ENCODE measurements around the gene CLN6. TPM values are rescaled to one million over a fixed set of nuclear protein-coding genes. Genes with fewer than 3 reads are reported as not detected.
A peak's percentile ranks its signal among the peaks of the same experiment; 100 is the strongest.

Gene CLN6
- total RNA-seq (10 to 100 TPM; 15.4 to 24.0 (median 17.9) TPM), total RNA-seq (5.2 to 51.2 (median 10.5) reads per million in 29 experiments)
- 9.4 TPM for total RNA-seq (2013)

- peak; percentile 62 to 86 (median 74) for DNase-seq
- Mint-ChIP-seq H3K4me3 (peak within 1 kb of the TSS; percentile 77 to 94 (median 90)), H3K27ac (peak within 1 kb of the TSS; percentile 86 to 90), H3K27me3 (peaks cover 4 to 6% of the 10 kb centered on the region in 2 donors), H3K4me1 (peaks cover 28 to 39% (median 35%) of the 10 kb centered on the region in 3 donors), H3K36me3 (no peaks in the 10 kb centered on the region), H3K9me3 (no peaks in the 10 kb centered on the region)
- Histone ChIP-seq H3K4me3 (ENCODE audit: control insufficient read depth in 1 of 2, extremely low read depth in 1 of 2, low read length in 1 of 2) (peak within 1 kb of the TSS; percentile 73 to 79), H3K4me1 (ENCODE audit: control insufficient read depth in 1 of 2, extremely low read depth in 1 of 2, insufficient read depth in 2 of 2, low read length in 2 of 2) (peaks cover 7 to 31% of the 10 kb centered on the region in 2 experiments), H3K36me3 (ENCODE audit: control insufficient read depth in 2 of 2, extremely low read depth in 1 of 2, insufficient read depth in 1 of 2, low read length in 1 of 2) (no peaks in the 10 kb centered on the region), H3K9me3 (no peaks in the 10 kb centered on the region), H3K27me3 (replicated peaks in 1 of 2; ENCODE audit: control insufficient read depth in 2 of 2, extremely low read depth in 1 of 2, insufficient read depth in 2 of 2, low read length in 1 of 2) (peaks cover 0 to 25% of the 10 kb centered on the region in 2 experiments), H3K27ac (ENCODE audit: low read length) (peak within 1 kb of the TSS; percentile 53)
- POLR2A ChIA-PET = interaction anchor here (0.5 to 0.6 kb wide), 5 partner anchors 46 to 1760 kb away, joined by 3 to 12 read pairs (median 6); no protein-coding TSS in a partner anchor
- peak; percentile 85 to 95 (median 90) for ATAC-seq (replicated peaks in 1 of 4)
- CTCF ChIA-PET = interaction anchor here in 1 of 2 donors (1.4 kb wide), 1 partner anchor 48 kb away, joined by 4 read pairs; the partner anchor contains the start of gene FEM1B
- under 1% methylated on average over 77 of the region's 82 CpGs for WGBS (ENCODE audit: insufficient coverage)
These were observed at the start of gene CLN6 for GRCh38 chr15:68229386-68230156. TSS of gene CLN6 (minus strand) at chr15:68229728. CDS start at chr15:68229584, 144 bp downstream.

- Histone ChIP-seq H3K27me3 (replicated peaks in 1 of 2; ENCODE audit: control insufficient read depth in 2 of 2, extremely low read depth in 1 of 2, insufficient read depth in 2 of 2, low read length in 1 of 2) (no peaks in the 10 kb centered on the region), H3K4me3 (ENCODE audit: control insufficient read depth in 1 of 2, extremely low read depth in 1 of 2, low read length in 1 of 2) (peak overlapping the region; percentile 89 to 93), H3K27ac (ENCODE audit: low read length) (peak overlapping the region; percentile 94), H3K9me3 (no peaks in the 10 kb centered on the region), H3K36me3 (ENCODE audit: control insufficient read depth in 2 of 2, extremely low read depth in 1 of 2, insufficient read depth in 1 of 2, low read length in 1 of 2) (peaks cover 0 to 2% of the 10 kb centered on the region in 2 donors), H3K4me1 (ENCODE audit: control insufficient read depth in 1 of 2, extremely low read depth in 1 of 2, insufficient read depth in 2 of 2, low read length in 2 of 2) (peaks cover 30 to 41% of the 10 kb centered on the region in 2 experiments)
- ATAC-seq (replicated peaks in 1 of 4) = peak in 2 of 4 experiments; percentile 1 to 17
- Mint-ChIP-seq H3K36me3 (peaks cover 5% of the 10 kb centered on the region), H3K27ac (peak overlapping the region; percentile 94), H3K27me3 (no peaks in the 10 kb centered on the region), H3K9me3 (no peaks in the 10 kb centered on the region), H3K4me3 (peak overlapping the region; percentile 94 to 97 (median 95)), H3K4me1 (peaks cover 53 to 65% (median 62%) of the 10 kb centered on the region in 3 donors)
- ChIA-PET CTCF (interaction anchor here (0.5 to 0.9 kb wide), 3 partner anchors 13 to 1191 kb away, joined by 3 to 4 read pairs (median 4); no protein-coding TSS in a partner anchor), POLR2A (interaction anchor here (0.6 kb wide), 2 partner anchors 11 to 15 kb away, joined by 3 to 5 read pairs; no protein-coding TSS in a partner anchor)
- WGBS (ENCODE audit: insufficient coverage) = 1% methylated on average over 16 of the region's 23 CpGs
- peak in 8 of 35 experiments; percentile 8 to 24 (median 17) for DNase-seq
These were observed 49.3 kb upstream of the CLN6 start for GRCh38 chr15:68278595-68279405.

- peaks cover 30 to 38% of the 10 kb centered on the region in 2 experiments for H3K4me1 ChIP-seq (ENCODE audit: control insufficient read depth in 1 of 2, extremely low read depth in 1 of 2, insufficient read depth in 2 of 2, low read length in 2 of 2)
- no peaks in the 10 kb centered on the region for H3K9me3 ChIP-seq
- Mint-ChIP-seq H3K27me3 (no peaks in the 10 kb centered on the region), H3K27ac (peak overlapping the region; percentile 94), H3K36me3 (peaks cover 5% of the 10 kb centered on the region), H3K4me1 (peaks cover 53 to 62% (median 59%) of the 10 kb centered on the region in 3 donors), H3K9me3 (no peaks in the 10 kb centered on the region), H3K4me3 (peak overlapping the region; percentile 94 to 97 (median 95))
- ChIA-PET POLR2A (interaction anchor here in 1 of 2 donors (0.7 kb wide), 1 partner anchor 13 kb away, joined by 3 read pairs; no protein-coding TSS in a partner anchor), CTCF (interaction anchor here in 1 of 2 donors (0.6 to 1.8 kb wide), 2 partner anchors 49 to 1191 kb away, joined by 3 to 4 read pairs; partner anchors contain the start of gene CLN6)
- no peaks in the 10 kb centered on the region for H3K27me3 ChIP-seq (replicated peaks in 1 of 2; ENCODE audit: control insufficient read depth in 2 of 2, extremely low read depth in 1 of 2, insufficient read depth in 2 of 2, low read length in 1 of 2)
- ATAC-seq (replicated peaks in 1 of 4) (no peak), DNase-seq (peak in 6 of 35 experiments; percentile 72 to 77 (median 75))
- under 1% methylated on average over 22 of the region's 22 CpGs for WGBS (ENCODE audit: insufficient coverage)
- peak overlapping the region; percentile 89 to 93 for H3K4me3 ChIP-seq (ENCODE audit: control insufficient read depth in 1 of 2, extremely low read depth in 1 of 2, low read length in 1 of 2)
- H3K36me3 ChIP-seq (ENCODE audit: control insufficient read depth in 2 of 2, extremely low read depth in 1 of 2, insufficient read depth in 1 of 2, low read length in 1 of 2) = peaks cover 0 to 2% of the 10 kb centered on the region in 2 donors
- peak overlapping the region; percentile 94 for H3K27ac ChIP-seq (ENCODE audit: low read length)
These were observed 48.7 kb upstream of the CLN6 start for GRCh38 chr15:68278345-68278594.

GRCh38 chr15:68277603-68278344 is 48.2 kb upstream of the CLN6 start, which contains the start of gene FEM1B:
TSS of gene FEM1B (plus strand) at chr15:68277745. CDS start at chr15:68278418, 673 bp downstream.
- Mint-ChIP-seq H3K27ac (peak within 1 kb of the TSS; percentile 98 to 99), H3K36me3 (peaks cover 5% of the 10 kb centered on the region), H3K4me1 (peaks cover 53 to 59% (median 58%) of the 10 kb centered on the region in 3 donors), H3K9me3 (no peaks in the 10 kb centered on the region), H3K4me3 (peak within 1 kb of the TSS; percentile 94 to 97 (median 95)), H3K27me3 (no peaks in the 10 kb centered on the region)
- no peaks in the 10 kb centered on the region for H3K27me3 ChIP-seq (replicated peaks in 1 of 2; ENCODE audit: control insufficient read depth in 2 of 2, extremely low read depth in 1 of 2, insufficient read depth in 2 of 2, low read length in 1 of 2)
- ATAC-seq (replicated peaks in 1 of 4) (peak; percentile 78 to 85 (median 80)), DNase-seq (peak; percentile 78 to 94 (median 85))
- H3K36me3 ChIP-seq (ENCODE audit: control insufficient read depth in 2 of 2, extremely low read depth in 1 of 2, insufficient read depth in 1 of 2, low read length in 1 of 2) = peaks cover 0 to 2% of the 10 kb centered on the region in 2 donors
- H3K4me3 ChIP-seq (ENCODE audit: control insufficient read depth in 1 of 2, extremely low read depth in 1 of 2, low read length in 1 of 2) = peak within 1 kb of the TSS; percentile 89 to 93
- H3K9me3 ChIP-seq = no peaks in the 10 kb centered on the region
- peak within 1 kb of the TSS; percentile 94 for H3K27ac ChIP-seq (ENCODE audit: low read length)
- POLR2A ChIA-PET = interaction anchor here in 1 of 2 donors (0.6 to 0.7 kb wide), 5 partner anchors 13 to 1186 kb away, joined by 3 to 5 read pairs (median 4); no protein-coding TSS in a partner anchor
- CTCF ChIA-PET = interaction anchor here in 1 of 2 donors (0.5 to 1.9 kb wide), 7 partner anchors 25 to 1376 kb away, joined by 3 to 9 read pairs (median 5); partner anchors contain the start of gene CLN6
- under 1% methylated on average over 78 of the region's 85 CpGs for WGBS (ENCODE audit: insufficient coverage)
- H3K4me1 ChIP-seq (ENCODE audit: control insufficient read depth in 1 of 2, extremely low read depth in 1 of 2, insufficient read depth in 2 of 2, low read length in 2 of 2) = peaks cover 30 to 36% of the 10 kb centered on the region in 2 experiments

GRCh38 chr15:68277131-68277602 is 47.6 kb upstream of the CLN6 start:
- no peaks in the 10 kb centered on the region for H3K9me3 Mint-ChIP-seq
- DNase-seq (no peak), ATAC-seq (replicated peaks in 1 of 4) (peak; percentile 6 to 24 (median 7))
- Histone ChIP-seq H3K27me3 (replicated peaks in 1 of 2; ENCODE audit: control insufficient read depth in 2 of 2, extremely low read depth in 1 of 2, insufficient read depth in 2 of 2, low read length in 1 of 2) (no peaks in the 10 kb centered on the region), H3K36me3 (ENCODE audit: control insufficient read depth in 2 of 2, extremely low read depth in 1 of 2, insufficient read depth in 1 of 2, low read length in 1 of 2) (peaks cover 0 to 2% of the 10 kb centered on the region in 2 donors), H3K27ac (ENCODE audit: low read length) (peak overlapping the region; percentile 94), H3K4me3 (ENCODE audit: control insufficient read depth in 1 of 2, extremely low read depth in 1 of 2, low read length in 1 of 2) (peak overlapping the region; percentile 89 to 93), H3K9me3 (no peaks in the 10 kb centered on the region), H3K4me1 (ENCODE audit: control insufficient read depth in 1 of 2, extremely low read depth in 1 of 2, insufficient read depth in 2 of 2, low read length in 2 of 2) (peaks cover 27 to 36% of the 10 kb centered on the region in 2 experiments)
- peaks cover 50 to 55% (median 52%) of the 10 kb centered on the region in 3 donors for H3K4me1 Mint-ChIP-seq
- no peaks in the 10 kb centered on the region for H3K27me3 Mint-ChIP-seq
- H3K36me3 Mint-ChIP-seq = peaks cover 5% of the 10 kb centered on the region
- peak overlapping the region; percentile 94 to 97 (median 95) for H3K4me3 Mint-ChIP-seq
- CTCF ChIA-PET = interaction anchor here in 1 of 2 donors (0.5 to 1.9 kb wide), 6 partner anchors 24 to 1376 kb away, joined by 3 to 9 read pairs (median 6); partner anchors contain the start of gene CLN6
- peak overlapping the region; percentile 98 to 99 for H3K27ac Mint-ChIP-seq
- POLR2A ChIA-PET = interaction anchor here in 1 of 2 donors (0.5 to 0.6 kb wide), 2 partner anchors 18 to 1185 kb away, joined by 3 to 4 read pairs; no protein-coding TSS in a partner anchor
- WGBS (ENCODE audit: insufficient coverage) = 2% methylated on average over 19 of the region's 25 CpGs
